Activated naive CD4-positive, alpha-beta T cell treated with anti-CD3 and anti-CD28 coated beads, Interleukin-2, amount 50 U/mL, for 72 hours (primary cell): ENCODE measurements around the gene DPP3. TPM values are rescaled to one million over a fixed set of nuclear protein-coding genes. Genes with fewer than 3 reads are reported as not detected.
"Not testable (repeated sequence)": the region's sequence is repeated elsewhere in the genome, so short reads cannot be mapped to it uniquely, and the experiment has no call there.

ENCODE experiments used
- ATAC-seq, 2 donors: fragments of 150-1000 bp; cut with Tn5 transposase; 2 replicates each; pipeline ENCODE4 v1.10.0; 2021; ENCODE audit warnings: mild to moderate bottlenecking in 2 of 2, moderate library complexity in 2 of 2
- DNase-seq, 2 donors: peaks; one replicate each; pipeline ENCODE4 v3.0.0; 2021 to 2022; ENCODE audit warnings: low spot score in 2 of 2
- H3K27ac Mint-ChIP-seq, 2 donors: one replicate each; pipeline ENCODE4 v1.8.0; 2022; ENCODE audit warnings: mild to moderate bottlenecking in 2 of 2, mixed read lengths in 2 of 2
- H3K36me3 Mint-ChIP-seq, 2 donors: one replicate each; pipeline ENCODE4 v1.8.0; 2022; ENCODE audit warnings: mixed read lengths in 2 of 2
- H3K9me3 Mint-ChIP-seq, 2 donors: one replicate each; pipeline ENCODE4 v1.8.0; 2022; ENCODE audit warnings: mixed read lengths in 2 of 2
- total RNA-seq, 2 donors: library from RNA; stranded (reverse); gene quantifications; one replicate each; pipeline ENCODE4 v1.2.3, GENCODE V29; 2022

The DPP3 gene
- 10 to 100 TPM; 60.4 to 96.4 TPM for total RNA-seq

- Mint-ChIP-seq H3K27ac (peak within 1 kb of the TSS; percentile 93), H3K36me3 (peaks cover 4 to 6% of the 10 kb centered on the region in 2 donors), H3K9me3 (no peaks in the 10 kb centered on the region)
- peak; percentile 96 to 98 for ATAC-seq
- DNase-seq: peak; percentile 97 to 98
Measured at GRCh38 chr11:66480117-66480938, at the start of gene DPP3. DPP3 (plus strand) TSS chr11:66480434; CDS start chr11:66482201, 1,767 bp downstream.

- not testable (repeated sequence) for DNase-seq, ATAC-seq, H3K9me3 Mint-ChIP-seq
- Mint-ChIP-seq H3K27ac (peak overlapping the region in 1 of 2 donors; percentile 43), H3K36me3 (peaks cover 6 to 12% of the 10 kb centered on the region in 2 donors)
Measured at GRCh38 chr11:66431287-66431686, 48.9 kb upstream of the DPP3 start.

DNA sequence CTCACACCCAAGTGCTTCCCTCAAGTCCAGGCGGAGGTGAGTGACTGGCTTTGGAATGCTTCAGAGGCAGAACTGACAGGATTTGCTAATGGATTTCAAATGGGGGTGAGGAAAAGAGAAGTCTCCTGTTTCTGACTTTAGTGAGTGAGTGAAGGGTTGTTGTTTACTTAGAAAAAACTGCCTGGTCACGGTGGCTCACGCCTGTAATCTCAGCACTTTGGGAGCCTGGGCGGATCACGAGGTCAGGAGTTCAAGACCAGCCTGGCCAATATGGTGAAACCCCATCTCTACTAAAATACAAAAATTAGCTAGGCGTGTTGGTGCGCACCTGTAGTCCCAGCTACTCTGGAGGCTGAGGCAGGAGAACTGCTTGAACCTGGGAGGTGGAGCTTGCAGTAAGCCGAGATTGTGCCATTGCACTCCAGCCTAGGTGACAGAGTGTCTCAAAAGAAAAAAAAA, 48.3 kb upstream of the DPP3 start:
- Mint-ChIP-seq H3K27ac (peak overlapping the region in 1 of 2 donors; percentile 43), H3K36me3 (peaks cover 6 to 12% of the 10 kb centered on the region in 2 donors)
- not testable (repeated sequence) for ATAC-seq, H3K9me3 Mint-ChIP-seq, DNase-seq

DNA sequence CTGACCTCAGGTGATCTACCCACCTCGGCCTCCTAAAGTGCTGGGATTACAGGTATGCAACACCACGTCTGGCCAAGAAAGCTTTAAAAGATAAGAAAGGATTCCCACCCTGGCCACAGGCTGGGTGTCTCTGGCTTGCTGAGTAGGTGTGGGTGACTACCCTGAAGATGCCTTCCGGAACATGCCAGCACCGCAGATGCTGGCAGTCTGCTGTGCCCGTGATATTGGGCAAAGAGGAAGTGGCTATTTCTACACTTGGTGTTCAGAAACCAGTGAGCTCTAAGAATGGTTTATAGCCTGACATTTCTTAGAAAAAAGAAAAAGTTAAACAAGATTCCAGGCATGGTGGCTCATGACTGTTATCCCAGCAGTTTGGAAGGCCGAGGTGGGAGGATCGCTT, 47.6 kb upstream of the DPP3 start:
- no peak for ATAC-seq
- Mint-ChIP-seq H3K27ac (peak overlapping the region; percentile 69 to 84), H3K9me3 (no peaks in the 10 kb centered on the region), H3K36me3 (peaks cover 6 to 12% of the 10 kb centered on the region in 2 donors)
- no peak for DNase-seq

GRCh38 chr11:66437979-66438503, 42.2 kb upstream of the DPP3 start:
- peaks cover under 1 to 7% of the 10 kb centered on the region in 2 donors for H3K36me3 Mint-ChIP-seq
- no peak for ATAC-seq
- no peak for DNase-seq
- peaks cover 1 to 2% of the 10 kb centered on the region in 2 donors for H3K9me3 Mint-ChIP-seq
- H3K27ac Mint-ChIP-seq: peak overlapping the region; percentile 90 to 99

- Mint-ChIP-seq H3K9me3 (peaks cover 8 to 9% of the 10 kb centered on the region in 2 donors), H3K27ac (peak within 1 kb of the TSS; percentile 90 to 99), H3K36me3 (peaks cover 8 to 15% of the 10 kb centered on the region in 2 donors)
- ATAC-seq (peak; percentile 98 to 99), DNase-seq (peak; percentile 88 to 90)
Measured at GRCh38 chr11:66438504-66439466, 41.4 kb upstream of the DPP3 start, which contains the start of gene MRPL11. MRPL11 (minus strand) TSS chr11:66438848; CDS start chr11:66438754, 94 bp downstream.

GRCh38 chr11:66440101-66440939, 39.9 kb upstream of the DPP3 start:
- ATAC-seq, DNase-seq, H3K27ac Mint-ChIP-seq: not testable (repeated sequence)
- H3K9me3 Mint-ChIP-seq: peaks cover 11 to 13% of the 10 kb centered on the region in 2 donors
- H3K36me3 Mint-ChIP-seq: peaks cover 11 to 13% of the 10 kb centered on the region in 2 donors

DNA sequence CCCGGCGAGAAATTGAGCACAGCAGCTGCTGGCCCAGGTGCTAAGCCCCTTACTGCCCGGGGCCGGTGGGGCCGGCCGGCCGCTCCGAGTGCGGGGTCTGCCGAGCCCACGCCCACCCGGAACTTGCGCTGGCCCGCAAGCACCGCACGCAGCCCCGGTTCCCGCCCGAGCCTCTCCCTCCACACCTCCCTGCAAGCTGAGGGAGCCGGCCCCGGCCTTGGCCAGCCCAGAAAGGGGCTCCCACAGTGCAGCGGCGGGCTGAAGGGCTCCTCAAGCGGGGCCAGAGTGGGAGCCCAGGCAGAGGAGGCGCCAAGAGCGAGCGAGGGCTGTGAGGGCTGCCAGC, 39.3 kb upstream of the DPP3 start:
- Mint-ChIP-seq H3K36me3 (peaks cover 11 to 12% of the 10 kb centered on the region in 2 donors), H3K9me3 (peaks cover 11 to 13% of the 10 kb centered on the region in 2 donors)
- not testable (repeated sequence) for H3K27ac Mint-ChIP-seq, DNase-seq, ATAC-seq

DNA sequence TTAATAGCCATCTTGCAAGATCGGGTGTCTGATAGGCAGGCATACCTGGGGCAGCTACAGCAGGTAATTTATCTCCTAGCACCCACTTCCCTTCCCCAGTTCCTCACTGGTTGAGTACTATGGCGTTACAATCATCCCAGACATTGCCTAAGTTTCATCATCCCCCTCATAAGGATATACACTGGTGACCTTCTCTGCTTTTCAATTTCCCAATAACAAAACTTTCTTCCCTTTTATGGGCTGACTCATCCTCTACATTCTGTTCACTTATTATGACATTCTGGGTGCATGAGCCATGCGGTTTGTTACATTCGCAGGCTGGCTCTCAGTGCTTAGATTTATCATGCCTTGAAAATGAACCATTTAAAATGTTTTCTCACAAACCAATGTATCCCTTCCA, 36.6 kb upstream of the DPP3 start:
- Mint-ChIP-seq H3K27ac (no peak overlapping the region), H3K36me3 (peaks cover 11 to 12% of the 10 kb centered on the region in 2 donors), H3K9me3 (peaks cover 11 to 13% of the 10 kb centered on the region in 2 donors)
- DNase-seq (no peak), ATAC-seq (no peak)

GRCh38 chr11:66447012-66447411, 33.2 kb upstream of the DPP3 start:
- Mint-ChIP-seq H3K9me3 (peaks cover 11 to 13% of the 10 kb centered on the region in 2 donors), H3K27ac (no peak overlapping the region), H3K36me3 (peaks cover 11 to 12% of the 10 kb centered on the region in 2 donors)
- DNase-seq (no peak), ATAC-seq (no peak)

DNA sequence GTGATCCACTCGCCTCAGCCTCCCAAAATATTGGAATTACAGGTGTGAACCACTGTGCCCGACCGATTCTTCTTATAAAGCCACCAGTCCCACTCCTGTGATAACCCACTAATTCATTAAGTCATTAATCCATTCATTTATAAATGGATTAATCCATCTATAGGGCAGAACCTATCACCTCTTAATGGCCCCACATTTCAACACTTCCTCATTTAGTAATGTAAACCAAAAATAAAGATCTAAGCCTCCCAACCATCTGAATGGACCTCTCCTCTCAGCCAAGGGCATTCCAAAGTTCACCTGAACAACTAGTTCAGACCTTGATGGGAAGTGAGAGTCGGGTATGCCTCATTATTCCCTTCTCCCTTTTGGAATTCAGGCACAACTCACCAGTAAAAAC, 31.7 kb upstream of the DPP3 start:
- Mint-ChIP-seq H3K36me3 (peaks cover 6% of the 10 kb centered on the region in 2 donors), H3K9me3 (peaks cover 5 to 6% of the 10 kb centered on the region in 2 donors), H3K27ac (no peak overlapping the region)
- ATAC-seq: no peak
- no peak for DNase-seq

DNA sequence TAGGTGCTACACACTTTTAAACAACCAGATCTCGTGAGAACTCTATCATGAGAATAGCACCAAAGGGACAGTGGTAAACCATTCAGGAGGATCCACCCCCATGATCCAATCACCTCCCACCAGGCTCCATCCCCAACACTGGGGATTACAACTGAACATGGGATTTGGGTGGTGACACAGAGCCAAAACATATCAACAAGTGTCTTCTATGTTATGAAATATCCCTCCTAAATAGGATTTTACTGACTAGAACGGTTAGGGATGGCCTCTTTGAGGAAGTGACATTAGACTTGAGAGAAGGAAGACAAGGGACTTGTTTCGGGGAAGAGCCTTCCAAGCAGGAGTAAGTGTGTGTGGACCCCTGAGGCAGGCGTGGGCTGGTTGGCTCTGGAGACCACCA, 29.7 kb upstream of the DPP3 start:
- H3K27ac Mint-ChIP-seq: no peak overlapping the region
- H3K9me3 Mint-ChIP-seq: no peaks in the 10 kb centered on the region
- DNase-seq (no peak), ATAC-seq (no peak)
- H3K36me3 Mint-ChIP-seq: no peaks in the 10 kb centered on the region

DNA sequence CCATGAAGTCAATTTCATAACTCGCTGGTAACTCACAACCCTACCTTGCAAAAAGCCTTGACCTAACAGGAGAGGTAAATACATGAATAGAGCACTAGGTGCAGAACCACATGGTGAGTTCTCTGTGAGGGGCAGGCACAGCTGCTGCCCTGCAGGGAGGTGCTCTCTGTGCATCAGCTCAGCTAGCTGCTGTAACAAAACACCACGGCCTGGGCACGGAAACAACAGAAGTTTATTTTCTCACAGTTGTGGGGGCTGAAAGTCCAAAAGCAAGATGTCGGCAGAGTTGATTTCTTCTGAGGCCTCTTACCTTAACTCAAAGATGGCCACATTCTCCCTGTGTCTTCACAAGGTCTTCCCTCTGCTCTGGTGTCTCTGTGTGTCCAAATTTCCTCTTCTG, 28.6 kb upstream of the DPP3 start:
- no peak overlapping the region for H3K27ac Mint-ChIP-seq
- no peaks in the 10 kb centered on the region for H3K9me3 Mint-ChIP-seq
- H3K36me3 Mint-ChIP-seq: no peaks in the 10 kb centered on the region
- DNase-seq: no peak
- no peak for ATAC-seq

DNA sequence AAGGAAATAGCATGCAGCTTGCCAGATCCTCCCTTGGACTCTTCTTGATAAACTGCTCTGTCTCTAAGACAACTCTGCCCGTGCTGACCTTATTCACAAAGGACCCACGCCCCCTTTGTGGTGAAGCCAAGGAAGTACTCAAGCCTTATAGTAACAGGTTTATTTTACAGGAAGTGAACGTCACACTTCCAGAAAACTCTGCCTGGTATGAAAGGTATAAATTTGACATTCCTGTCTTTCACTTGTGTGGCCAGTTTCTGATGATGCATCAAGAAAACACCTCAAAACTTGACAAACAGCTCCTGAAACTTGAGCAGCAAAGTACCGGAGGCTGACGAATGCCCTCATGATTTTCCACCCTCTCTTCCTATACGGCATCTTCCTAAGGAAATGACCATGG, 26.0 kb upstream of the DPP3 start:
- Mint-ChIP-seq H3K36me3 (no peaks in the 10 kb centered on the region), H3K27ac (peak overlapping the region in 1 of 2 donors; percentile 14), H3K9me3 (no peaks in the 10 kb centered on the region)
- ATAC-seq: peak; percentile 39 to 64
- no peak for DNase-seq

- H3K27ac Mint-ChIP-seq: peak overlapping the region; percentile 14 to 85
- no peak for DNase-seq
- no peaks in the 10 kb centered on the region for H3K9me3 Mint-ChIP-seq
- ATAC-seq: peak; percentile 39 to 42
- no peaks in the 10 kb centered on the region for H3K36me3 Mint-ChIP-seq
Measured at GRCh38 chr11:66454828-66455227, 25.4 kb upstream of the DPP3 start.

DNA sequence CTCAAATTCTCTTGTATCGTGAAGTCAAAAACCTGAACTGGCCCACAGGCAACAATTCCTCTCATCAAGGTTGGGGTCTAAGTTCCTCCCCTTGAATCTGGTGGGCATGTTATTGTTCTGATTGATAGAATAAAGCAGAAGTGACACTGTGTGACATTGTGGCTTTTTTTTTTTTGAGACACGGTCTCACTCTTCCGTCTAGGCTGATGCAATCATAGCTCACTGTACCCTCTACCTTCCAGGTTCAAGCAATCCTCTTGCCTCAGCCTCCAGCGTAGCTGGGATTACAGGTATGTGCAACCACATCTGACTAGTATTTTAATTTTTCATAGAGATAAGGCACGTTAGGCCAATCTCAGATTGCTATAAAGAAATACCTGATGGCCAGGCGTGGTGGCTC, 22.4 kb upstream of the DPP3 start:
- peaks cover 0 to 4% of the 10 kb centered on the region in 2 donors for H3K36me3 Mint-ChIP-seq
- ATAC-seq: no peak
- H3K27ac Mint-ChIP-seq: peak overlapping the region in 1 of 2 donors; percentile 65
- peaks cover 0 to 6% of the 10 kb centered on the region in 2 donors for H3K9me3 Mint-ChIP-seq
- DNase-seq: no peak
